Astrocyte (in vitro differentiated cells and primary cell): ENCODE data around the gene DDN. TPM values are rescaled to one million over a fixed set of nuclear protein-coding genes. Genes with fewer than 3 reads are reported as not detected.
A peak's percentile ranks its signal among the peaks of the same experiment; 100 is the strongest.

Experiments used
- DNase-seq: peaks from one replicate; pipeline ENCODE4 v3.0.0-alpha.2; 2010; ENCODE audit warnings: low read depth
- FAIRE-seq: peaks from 2 replicates; lab custom pipeline; 2011; peaks lifted over from hg19 to GRCh38; lab: Jason Lieb, UNC
- H2AFZ ChIP-seq: 2 replicates; pipeline ENCODE4 v1.6.0; 2012; ENCODE audit warnings: low read depth, low read length, inconsistent platforms
- H3K27ac ChIP-seq: 2 replicates; pipeline ENCODE4 v1.5.1; 2011; ENCODE audit warnings: low read depth, low read length, inconsistent platforms
- H3K27me3 ChIP-seq: 2 replicates; pipeline ENCODE4 v1.6.0; 2011; ENCODE audit warnings: low read length, inconsistent platforms; ENCODE audit not compliant: insufficient read depth
- H3K36me3 ChIP-seq: 2 replicates; pipeline ENCODE4 v1.5.1; 2011; ENCODE audit warnings: low read length, inconsistent platforms; ENCODE audit not compliant: insufficient read depth
- H3K4me1 ChIP-seq: 2 replicates; pipeline ENCODE4 v1.5.1; 2011; ENCODE audit warnings: low read length, inconsistent platforms; ENCODE audit not compliant: insufficient read depth
- H3K4me2 ChIP-seq: 2 replicates; pipeline ENCODE4 v1.6.0; 2012; ENCODE audit warnings: low read length, inconsistent platforms
- H3K4me3 ChIP-seq: 2 replicates; pipeline ENCODE4 v1.5.1; 2011; ENCODE audit warnings: low read depth, mild to moderate bottlenecking, low read length, inconsistent platforms; ENCODE audit not compliant: insufficient read depth
- H3K79me2 ChIP-seq: 2 replicates; pipeline ENCODE4 v1.6.0; 2012; ENCODE audit warnings: mild to moderate bottlenecking, low read length, inconsistent platforms; ENCODE audit not compliant: insufficient read depth
- H3K9ac ChIP-seq: 2 replicates; pipeline ENCODE4 v1.6.0; 2012; ENCODE audit warnings: mild to moderate bottlenecking, low read length, inconsistent platforms
- H3K9me3 ChIP-seq: 2 replicates; pipeline ENCODE4 v1.5.1; 2012; ENCODE audit warnings: low read depth, mild to moderate bottlenecking, low read length, inconsistent platforms; ENCODE audit not compliant: insufficient read depth
- H4K20me1 ChIP-seq: 2 replicates; pipeline ENCODE4 v1.6.0; 2012; ENCODE audit warnings: low read length, inconsistent platforms; ENCODE audit not compliant: insufficient read depth
- H3K27ac Mint-ChIP-seq: one replicate; pipeline ENCODE4 v1.8.0; 2021; ENCODE audit warnings: mild to moderate bottlenecking, mixed read lengths; ENCODE audit not compliant: unreplicated experiment
- H3K27me3 Mint-ChIP-seq: one replicate; pipeline ENCODE4 v1.8.0; 2021; ENCODE audit warnings: low read depth, mixed read lengths; ENCODE audit not compliant: unreplicated experiment
- H3K36me3 Mint-ChIP-seq: one replicate; pipeline ENCODE4 v1.8.0; 2021; ENCODE audit warnings: low read depth, mixed read lengths; ENCODE audit not compliant: unreplicated experiment
- H3K4me1 Mint-ChIP-seq: one replicate; pipeline ENCODE4 v1.8.0; 2021; ENCODE audit warnings: low read depth, mixed read lengths; ENCODE audit not compliant: unreplicated experiment
- H3K4me3 Mint-ChIP-seq: one replicate; pipeline ENCODE4 v1.8.0; 2021; ENCODE audit warnings: mild to moderate bottlenecking, moderate library complexity, mixed read lengths; ENCODE audit not compliant: unreplicated experiment
- H3K9me3 Mint-ChIP-seq: one replicate; pipeline ENCODE4 v1.8.0; 2021; ENCODE audit warnings: mild to moderate bottlenecking, mixed read lengths; ENCODE audit not compliant: unreplicated experiment
- EZH2 ChIP-seq: IDR thresholded peaks from 2 replicates; pipeline ENCODE4 v1.6.1; 2012; ENCODE audit warnings: mild to moderate bottlenecking, low read length, inconsistent platforms; ENCODE audit not compliant: insufficient read depth
- total RNA-seq: library from RNA; stranded (reverse); gene quantifications from 2 replicates; pipeline ENCODE4 v1.2.1, GENCODE V29; 2021
- TF ChIP-seq, protein P1 (sequence below): IDR thresholded peaks from 2 replicates; pipeline ENCODE4 v1.5.1; 2011; ENCODE audit warnings: low read depth, mild to moderate bottlenecking, inconsistent platforms, low read length, moderate library complexity; ENCODE audit not compliant: insufficient read depth

The DDN gene
- total RNA-seq, 1 donor from 2014 or later, result 0.50 TPM

DNA sequence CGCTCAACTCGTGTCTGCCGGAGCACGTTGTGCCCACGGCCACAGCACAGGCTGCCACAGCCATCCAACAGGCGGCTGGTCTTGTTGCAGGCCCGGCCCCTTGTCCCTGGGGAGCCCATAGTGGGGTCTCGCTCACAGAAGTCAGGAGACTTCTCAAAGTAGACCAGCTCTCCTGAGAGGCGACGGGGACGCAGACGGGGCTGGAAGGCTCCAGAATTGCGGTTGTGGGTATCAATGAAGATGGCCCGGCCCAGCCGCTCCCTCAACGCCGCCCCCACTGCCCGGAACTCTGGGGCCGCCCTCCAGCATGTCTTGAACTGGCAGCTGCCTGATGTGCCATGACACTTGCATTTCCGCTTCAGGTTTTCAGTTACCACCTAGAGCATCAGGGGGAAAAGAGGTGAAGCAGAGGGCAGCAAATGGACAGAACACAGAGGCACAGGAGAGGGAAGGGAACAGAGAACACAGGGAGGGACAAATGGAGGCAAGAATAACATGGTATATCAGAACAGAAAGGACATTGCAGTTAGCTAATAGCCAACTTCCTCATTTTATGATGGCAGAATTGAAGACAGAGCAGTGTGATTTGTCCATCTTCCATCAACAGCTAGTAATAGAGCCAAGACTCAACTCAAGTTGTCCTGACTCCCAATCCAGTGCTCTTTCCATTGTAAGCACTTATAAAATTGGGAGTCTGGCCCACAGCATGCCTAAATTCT is 32.8 kb downstream of the DDN start:
- Histone ChIP-seq H3K27me3 (peaks cover 58% of the 10 kb centered on the region), H3K36me3 (no peaks in the 10 kb centered on the region), H3K9ac (no peak overlapping the region), H4K20me1 (peaks cover 11% of the 10 kb centered on the region), H3K79me2 (no peaks in the 10 kb centered on the region), H3K4me2 (no peak overlapping the region), H2AFZ (no peak overlapping the region), H3K27ac (no peak overlapping the region), H3K4me3 (no peak overlapping the region), H3K4me1 (peaks cover 9% of the 10 kb centered on the region), H3K9me3 (no peaks in the 10 kb centered on the region)
- no peak overlapping the region for H3K27ac Mint-ChIP-seq
- H3K36me3 Mint-ChIP-seq, result no peaks in the 10 kb centered on the region
- FAIRE-seq (no peak), DNase-seq (no peak)
- peaks cover 6% of the 10 kb centered on the region for H3K4me1 Mint-ChIP-seq
- no peaks in the 10 kb centered on the region for H3K9me3 Mint-ChIP-seq
- TF ChIP-seq EZH2, result no peak
- TF ChIP-seq, protein P1, sequence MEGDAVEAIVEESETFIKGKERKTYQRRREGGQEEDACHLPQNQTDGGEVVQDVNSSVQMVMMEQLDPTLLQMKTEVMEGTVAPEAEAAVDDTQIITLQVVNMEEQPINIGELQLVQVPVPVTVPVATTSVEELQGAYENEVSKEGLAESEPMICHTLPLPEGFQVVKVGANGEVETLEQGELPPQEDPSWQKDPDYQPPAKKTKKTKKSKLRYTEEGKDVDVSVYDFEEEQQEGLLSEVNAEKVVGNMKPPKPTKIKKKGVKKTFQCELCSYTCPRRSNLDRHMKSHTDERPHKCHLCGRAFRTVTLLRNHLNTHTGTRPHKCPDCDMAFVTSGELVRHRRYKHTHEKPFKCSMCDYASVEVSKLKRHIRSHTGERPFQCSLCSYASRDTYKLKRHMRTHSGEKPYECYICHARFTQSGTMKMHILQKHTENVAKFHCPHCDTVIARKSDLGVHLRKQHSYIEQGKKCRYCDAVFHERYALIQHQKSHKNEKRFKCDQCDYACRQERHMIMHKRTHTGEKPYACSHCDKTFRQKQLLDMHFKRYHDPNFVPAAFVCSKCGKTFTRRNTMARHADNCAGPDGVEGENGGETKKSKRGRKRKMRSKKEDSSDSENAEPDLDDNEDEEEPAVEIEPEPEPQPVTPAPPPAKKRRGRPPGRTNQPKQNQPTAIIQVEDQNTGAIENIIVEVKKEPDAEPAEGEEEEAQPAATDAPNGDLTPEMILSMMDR, result no peak
- no peak overlapping the region for H3K4me3 Mint-ChIP-seq
- H3K27me3 Mint-ChIP-seq, result peaks cover 44% of the 10 kb centered on the region

DNA sequence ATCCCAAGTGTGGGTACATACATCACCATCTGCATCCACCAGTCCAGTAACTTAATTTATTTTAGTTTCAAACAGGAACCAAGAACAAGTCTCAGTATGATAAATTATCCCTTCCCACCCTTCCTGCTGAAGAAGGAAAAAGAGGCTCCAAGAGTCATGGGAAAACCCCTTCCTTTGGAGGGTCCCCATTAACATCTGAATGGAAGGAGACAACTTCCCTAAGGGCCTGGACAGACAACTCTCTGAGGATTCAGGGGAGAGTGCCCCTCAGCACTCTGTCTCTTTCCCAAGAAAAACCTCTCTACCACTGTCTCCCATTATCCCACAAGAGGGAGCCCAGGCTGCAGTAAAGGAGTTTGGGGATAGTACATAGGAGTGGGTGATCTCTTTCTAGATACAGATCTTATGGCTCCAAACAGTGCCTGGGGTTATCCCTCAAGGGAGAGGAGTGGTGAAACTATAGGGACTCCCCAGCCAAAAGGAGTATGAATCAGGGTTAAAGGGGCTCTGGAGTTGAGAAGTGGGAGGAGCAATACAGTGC is 33.8 kb downstream of the DDN start:
- H3K4me1 Mint-ChIP-seq, result peaks cover 2% of the 10 kb centered on the region
- H3K27ac ChIP-seq, result no peak overlapping the region
- no peaks in the 10 kb centered on the region for H3K36me3 ChIP-seq
- H3K4me3 Mint-ChIP-seq, result peak overlapping the region; percentile 67
- no peak overlapping the region for H2AFZ ChIP-seq
- FAIRE-seq (no peak), DNase-seq (no peak)
- peaks cover 5% of the 10 kb centered on the region for H3K4me1 ChIP-seq
- H3K27ac Mint-ChIP-seq, result no peak overlapping the region
- H3K9me3 ChIP-seq, result no peaks in the 10 kb centered on the region
- no peak overlapping the region for H3K4me3 ChIP-seq
- H3K9ac ChIP-seq, result no peak overlapping the region
- H4K20me1 ChIP-seq, result peaks cover 8% of the 10 kb centered on the region
- H3K9me3 Mint-ChIP-seq, result no peaks in the 10 kb centered on the region
- H3K4me2 ChIP-seq, result no peak overlapping the region
- peaks cover 35% of the 10 kb centered on the region for H3K27me3 Mint-ChIP-seq
- H3K36me3 Mint-ChIP-seq, result no peaks in the 10 kb centered on the region
- no peaks in the 10 kb centered on the region for H3K79me2 ChIP-seq
- TF ChIP-seq, protein P1, result peak; percentile 22
- no peak for TF ChIP-seq EZH2
- H3K27me3 ChIP-seq, result peaks cover 51% of the 10 kb centered on the region

DNA sequence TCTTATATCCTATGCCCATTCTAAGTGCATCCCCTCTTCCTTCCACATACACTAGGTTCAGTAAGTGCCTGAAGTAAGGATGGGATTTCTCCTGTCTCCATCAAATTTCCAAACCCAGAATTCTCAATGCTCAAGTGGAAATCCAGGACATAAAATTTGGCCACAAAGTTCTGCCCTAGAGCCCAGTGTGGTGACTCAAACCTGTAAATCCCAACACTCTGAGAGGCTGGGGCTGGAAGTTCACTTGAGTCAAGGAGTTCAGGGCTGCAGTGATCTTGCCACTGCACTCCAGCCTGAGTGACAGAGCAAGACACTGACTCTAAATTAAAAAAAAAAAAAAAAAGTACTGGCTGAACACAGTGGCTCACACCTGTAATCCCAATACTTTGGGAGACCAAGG is 37.4 kb downstream of the DDN start:
- Histone ChIP-seq H3K27me3 (peaks cover 29% of the 10 kb centered on the region), H3K27ac (no peak overlapping the region), H3K36me3 (no peaks in the 10 kb centered on the region), H2AFZ (no peak overlapping the region), H3K4me3 (no peak overlapping the region), H3K9me3 (no peaks in the 10 kb centered on the region), H3K79me2 (peaks cover 5% of the 10 kb centered on the region), H4K20me1 (no peaks in the 10 kb centered on the region), H3K4me2 (no peak overlapping the region), H3K9ac (no peak overlapping the region), H3K4me1 (peaks cover 5% of the 10 kb centered on the region)
- Mint-ChIP-seq H3K36me3 (no peaks in the 10 kb centered on the region), H3K9me3 (no peaks in the 10 kb centered on the region), H3K4me1 (peaks cover 2% of the 10 kb centered on the region), H3K27ac (no peak overlapping the region), H3K27me3 (peaks cover 19% of the 10 kb centered on the region), H3K4me3 (no peak overlapping the region)
- FAIRE-seq (no peak), DNase-seq (no peak)
- no peak for TF ChIP-seq EZH2
- TF ChIP-seq, protein P1, result no peak
